ENCODE measurements around the gene SLC2A13.

DNA sequence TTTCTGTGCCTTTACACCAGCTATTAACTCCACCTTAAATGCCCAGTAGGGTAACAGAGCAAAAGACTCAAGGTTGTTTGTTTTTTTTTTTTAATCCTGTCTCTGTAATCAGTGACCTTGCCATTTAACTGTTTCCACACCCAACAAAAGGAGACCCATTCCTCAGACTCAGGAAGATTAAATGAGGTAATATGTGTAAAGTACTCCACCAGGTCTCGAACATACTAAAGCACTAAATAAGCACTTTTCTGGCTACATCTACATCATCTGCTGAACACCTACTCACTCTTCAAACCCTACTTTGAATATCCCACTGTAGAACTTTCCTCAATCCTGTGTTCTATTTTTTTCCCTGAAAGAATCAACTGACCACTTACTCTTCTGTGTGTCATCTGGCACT is 4.1 kb downstream of the SLC2A13 start:
- TF ChIP-seq, protein P1, sequence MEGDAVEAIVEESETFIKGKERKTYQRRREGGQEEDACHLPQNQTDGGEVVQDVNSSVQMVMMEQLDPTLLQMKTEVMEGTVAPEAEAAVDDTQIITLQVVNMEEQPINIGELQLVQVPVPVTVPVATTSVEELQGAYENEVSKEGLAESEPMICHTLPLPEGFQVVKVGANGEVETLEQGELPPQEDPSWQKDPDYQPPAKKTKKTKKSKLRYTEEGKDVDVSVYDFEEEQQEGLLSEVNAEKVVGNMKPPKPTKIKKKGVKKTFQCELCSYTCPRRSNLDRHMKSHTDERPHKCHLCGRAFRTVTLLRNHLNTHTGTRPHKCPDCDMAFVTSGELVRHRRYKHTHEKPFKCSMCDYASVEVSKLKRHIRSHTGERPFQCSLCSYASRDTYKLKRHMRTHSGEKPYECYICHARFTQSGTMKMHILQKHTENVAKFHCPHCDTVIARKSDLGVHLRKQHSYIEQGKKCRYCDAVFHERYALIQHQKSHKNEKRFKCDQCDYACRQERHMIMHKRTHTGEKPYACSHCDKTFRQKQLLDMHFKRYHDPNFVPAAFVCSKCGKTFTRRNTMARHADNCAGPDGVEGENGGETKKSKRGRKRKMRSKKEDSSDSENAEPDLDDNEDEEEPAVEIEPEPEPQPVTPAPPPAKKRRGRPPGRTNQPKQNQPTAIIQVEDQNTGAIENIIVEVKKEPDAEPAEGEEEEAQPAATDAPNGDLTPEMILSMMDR (IDR thresholded peaks at IDR 0.05), result no peak
- no peak for TF ChIP-seq POLR2A (IDR thresholded peaks at IDR 0.05)

Measured in testis (tissue), 2 donors.